ENCODE results near the gene GALNT10. TPM values are rescaled to one million over a fixed set of nuclear protein-coding genes. Genes with fewer than 3 reads are reported as not detected.

The GALNT10 gene
- polyA plus RNA-seq, 1 of the 3 experiments (the other 2 are of a cell fraction) = 56.3 TPM

- H3F3A ChIP-seq (replicated peaks; ENCODE audit: insufficient read depth) = no peaks in the 10 kb centered on the region
- POLR2A ChIA-PET = no interaction called here
- no peak for DNase-seq
- no peak overlapping the region for H3K4me2 ChIP-seq
- no peaks in the 10 kb centered on the region for H4K20me1 ChIP-seq (ENCODE audit: insufficient read depth)
- H3K9me3 ChIP-seq = no peaks in the 10 kb centered on the region
- 93% methylated on average over 12 of the region's 12 CpGs for WGBS (ENCODE audit: low lambda C conversion rate)
- peaks cover 0 to 4% of the 10 kb centered on the region in 2 experiments; a peak in 1 of 4 replicates for H3K4me1 ChIP-seq (ENCODE audit: control insufficient read depth in 1 of 2, insufficient read depth in 2 of 2, low read depth in 1 of 2, low read length in 1 of 2)
- H3K79me2 ChIP-seq (ENCODE audit: insufficient read depth) = no peaks in the 10 kb centered on the region
- CTCF ChIA-PET = interaction anchor here (1.0 to 2.2 kb wide), 3 partner anchors 60 to 200 kb away, joined by 3 to 7 read pairs (median 3); no protein-coding TSS in a partner anchor
- no peak overlapping the region for H3K27ac ChIP-seq (ENCODE audit: low read depth in 2 of 2, low read length in 1 of 2)
- H3K27me3 ChIP-seq (ENCODE audit: insufficient read depth) = no peaks in the 10 kb centered on the region
- H3K9ac ChIP-seq = no peak overlapping the region
- no peak overlapping the region for H3K4me3 ChIP-seq (ENCODE audit: low read depth in 2 of 2, low read length in 1 of 2)
- peaks cover 74 to 90% of the 10 kb centered on the region in 2 experiments for H3K36me3 ChIP-seq (replicated peaks in 1 of 2; ENCODE audit: control insufficient read depth in 1 of 2, insufficient read depth in 2 of 2, low read length in 1 of 2)
- no peaks in the 10 kb centered on the region for H3K9me2 ChIP-seq
- TF ChIP-seq RFX5 (IDR thresholded peaks at IDR 0.05; ENCODE audit: low read length) (no peak), FOXM1 (IDR thresholded peaks at IDR 0.05; ENCODE audit: low read depth) (no peak), EP300 (IDR thresholded peaks at IDR 0.05; ENCODE audit: borderline replicate concordance in 1 of 2, low read depth in 1 of 2, low read length in 1 of 2) (no peak), REST (IDR thresholded peaks at IDR 0.05; ENCODE audit: low read depth, low read length) (no peak)
- TF ChIP-seq, protein P1, sequence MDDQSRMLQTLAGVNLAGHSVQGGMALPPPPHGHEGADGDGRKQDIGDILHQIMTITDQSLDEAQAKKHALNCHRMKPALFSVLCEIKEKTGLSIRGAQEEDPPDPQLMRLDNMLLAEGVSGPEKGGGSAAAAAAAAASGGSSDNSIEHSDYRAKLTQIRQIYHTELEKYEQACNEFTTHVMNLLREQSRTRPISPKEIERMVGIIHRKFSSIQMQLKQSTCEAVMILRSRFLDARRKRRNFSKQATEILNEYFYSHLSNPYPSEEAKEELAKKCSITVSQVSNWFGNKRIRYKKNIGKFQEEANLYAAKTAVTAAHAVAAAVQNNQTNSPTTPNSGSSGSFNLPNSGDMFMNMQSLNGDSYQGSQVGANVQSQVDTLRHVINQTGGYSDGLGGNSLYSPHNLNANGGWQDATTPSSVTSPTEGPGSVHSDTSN (IDR thresholded peaks at IDR 0.05) = no peak
- TF ChIP-seq, protein P2, sequence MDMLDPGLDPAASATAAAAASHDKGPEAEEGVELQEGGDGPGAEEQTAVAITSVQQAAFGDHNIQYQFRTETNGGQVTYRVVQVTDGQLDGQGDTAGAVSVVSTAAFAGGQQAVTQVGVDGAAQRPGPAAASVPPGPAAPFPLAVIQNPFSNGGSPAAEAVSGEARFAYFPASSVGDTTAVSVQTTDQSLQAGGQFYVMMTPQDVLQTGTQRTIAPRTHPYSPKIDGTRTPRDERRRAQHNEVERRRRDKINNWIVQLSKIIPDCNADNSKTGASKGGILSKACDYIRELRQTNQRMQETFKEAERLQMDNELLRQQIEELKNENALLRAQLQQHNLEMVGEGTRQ (IDR thresholded peaks at IDR 0.05; ENCODE audit: borderline replicate concordance, low read depth, low read length) = no peak
- H2AFZ ChIP-seq (ENCODE audit: low read depth) = no peak overlapping the region
Measured at GRCh38 chr5:154380263-154380662, 189.7 kb downstream of the GALNT10 start.

DNA sequence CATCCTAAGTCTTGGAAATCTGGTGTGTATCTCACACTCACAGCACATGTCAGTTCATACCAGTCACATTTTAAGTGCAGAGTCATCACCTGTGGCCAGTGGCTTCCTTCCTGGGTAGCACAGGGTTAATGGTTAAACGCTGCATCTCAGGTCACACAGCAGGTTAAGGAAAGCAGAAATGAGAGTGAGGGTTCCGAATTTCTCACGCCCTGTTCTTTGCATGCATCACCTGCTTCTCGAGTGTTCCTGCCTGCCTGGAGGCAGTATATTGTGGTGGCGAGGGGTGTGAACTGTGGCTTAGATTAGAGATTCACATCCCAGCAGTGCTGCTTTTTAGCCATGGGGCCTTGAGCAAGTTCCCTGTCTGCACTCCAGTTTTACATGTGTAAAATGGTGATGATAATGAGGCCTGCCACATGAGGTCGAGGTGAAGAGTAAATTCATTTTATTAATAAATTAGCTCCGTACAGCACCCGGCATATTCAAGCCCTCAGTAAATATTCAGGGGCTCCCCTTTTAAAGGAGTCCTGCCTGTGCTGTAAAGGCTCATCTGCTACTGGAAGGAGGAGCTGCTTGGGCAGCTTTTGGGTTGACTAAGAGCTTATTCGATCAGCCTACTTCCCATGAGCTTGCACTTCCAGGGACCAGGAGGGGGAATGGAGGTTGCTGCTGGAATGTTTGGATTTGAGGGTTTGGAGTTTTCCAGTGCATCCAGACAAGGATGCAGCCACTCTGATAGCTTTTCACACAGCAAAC, 194.1 kb downstream of the GALNT10 start:
- 94% methylated on average over 9 of the region's 9 CpGs for WGBS (ENCODE audit: low lambda C conversion rate)
- no peak overlapping the region for H2AFZ ChIP-seq (ENCODE audit: low read depth)
- no peak overlapping the region for H3K27ac ChIP-seq (ENCODE audit: low read depth in 2 of 2, low read length in 1 of 2)
- H3K4me2 ChIP-seq = no peak overlapping the region
- ChIA-PET CTCF (interaction anchor here (0.6 to 1.3 kb wide), 2 partner anchors 10 to 582 kb away, joined by 3 read pairs; no protein-coding TSS in a partner anchor), POLR2A (no interaction called here)
- H3K27me3 ChIP-seq (ENCODE audit: insufficient read depth) = no peaks in the 10 kb centered on the region
- TF ChIP-seq, protein P1 (IDR thresholded peaks at IDR 0.05) = no peak
- TF ChIP-seq ZBTB33 (IDR thresholded peaks at IDR 0.05; ENCODE audit: borderline replicate concordance, low read depth) (no peak), TAF1 (IDR thresholded peaks at IDR 0.05; ENCODE audit: borderline replicate concordance, low read depth, low read length) (no peak), TEAD4 (IDR thresholded peaks at IDR 0.05; ENCODE audit: borderline replicate concordance, insufficient read depth) (no peak), TCF12 (IDR thresholded peaks at IDR 0.05) (no peak), JUND (IDR thresholded peaks at IDR 0.05) (no peak), EZH2phosphoT487 (IDR thresholded peaks at IDR 0.05; ENCODE audit: borderline replicate concordance, low read depth) (no peak), YY1 (IDR thresholded peaks at IDR 0.05; ENCODE audit: low read depth) (no peak)
- DNase-seq = no peak
- H3K4me1 ChIP-seq (ENCODE audit: control insufficient read depth in 1 of 2, insufficient read depth in 2 of 2, low read depth in 1 of 2, low read length in 1 of 2) = peaks cover 0 to 3% of the 10 kb centered on the region in 2 experiments; a peak in 1 of 4 replicates
- H3K36me3 ChIP-seq (replicated peaks in 1 of 2; ENCODE audit: control insufficient read depth in 1 of 2, insufficient read depth in 2 of 2, low read length in 1 of 2) = peaks cover 45 to 75% of the 10 kb centered on the region in 2 experiments
- H3K9me3 ChIP-seq = no peaks in the 10 kb centered on the region
- no peaks in the 10 kb centered on the region for H3K9me2 ChIP-seq
- H3K9ac ChIP-seq = no peak overlapping the region
- no peaks in the 10 kb centered on the region for H3F3A ChIP-seq (replicated peaks; ENCODE audit: insufficient read depth)
- H4K20me1 ChIP-seq (ENCODE audit: insufficient read depth) = no peaks in the 10 kb centered on the region
- no peak overlapping the region for H3K4me3 ChIP-seq (ENCODE audit: low read depth in 2 of 2, low read length in 1 of 2)
- H3K79me2 ChIP-seq (ENCODE audit: insufficient read depth) = no peaks in the 10 kb centered on the region
